HepG2 (cell line): ENCODE measurements around the gene CACNG1. TPM values are rescaled to one million over a fixed set of nuclear protein-coding genes. Genes with fewer than 3 reads are reported as not detected.

Experiments used
- ATAC-seq: fragments of 200-7000 bp; cut with Tn5 transposase; 3 replicates; pipeline ENCODE4 v1.9.1; 2020; ENCODE audit warnings: mild to moderate bottlenecking, moderate library complexity
- BruUV-seq: library from RNA; stranded (reverse); fragments of 400-500 nt; replicated peaks from 2 replicates; lab custom pipeline; 2021; lab: Mats Ljungman, UMichigan
- CTCF ChIA-PET: fragments of 300-600 bp; formaldehyde crosslinking; extraction: SDS; loops from one replicate; lab custom pipeline; 2021; ENCODE audit warnings: low total read pairs, inconsistent platforms, low intra/inter-chr PET ratio; lab: Yijun Ruan, JAX
- POLR2A ChIA-PET: fragments of 350-600 bp; sonication (Branson Sonifier 250); formaldehyde crosslinking; loops from one replicate; lab custom pipeline; 2020; ENCODE audit warnings: antibody characterized with exemption, inconsistent platforms; lab: Yijun Ruan, JAX
- DNase-seq: peaks from one replicate; pipeline ENCODE4 v3.0.0-alpha.2; 2015; ENCODE audit warnings: low spot score
- FAIRE-seq: peaks from 3 replicates; lab custom pipeline; 2011; peaks lifted over from hg19 to GRCh38; lab: Jason Lieb, UNC
- H2AFZ ChIP-seq: one replicate; pipeline ENCODE4 v1.6.1; 2011; ENCODE audit warnings: low read length, inconsistent platforms
- H3K27ac ChIP-seq: fragments of 300-600 bp; 3 replicates; pipeline ENCODE4 v1.8.0; 2011; ENCODE audit warnings: mixed run types, mild to moderate bottlenecking, mixed read lengths, low read length, inconsistent platforms; ENCODE audit not compliant: insufficient read depth; ENCODE audit errors: extremely low read length
- H3K27me3 ChIP-seq, 2 experiments: fragments of 200-600 bp in 1 of 2; 2 replicates in 1 of 2; 3 replicates in 1 of 2; pipeline versions ENCODE4 v1.6.0 to v1.8.0; 2011; ENCODE audit warnings: low read length in 2 of 2, mild to moderate bottlenecking in 2 of 2, moderate library complexity in 2 of 2, inconsistent platforms in 1 of 2; ENCODE audit not compliant: insufficient read depth in 2 of 2, control insufficient read depth in 1 of 2
- H3K36me3 ChIP-seq, 2 experiments: fragments of 200-600 bp in 1 of 2; replicated peaks in 1 of 2; 2 replicates in 1 of 2; 3 replicates in 1 of 2; pipeline versions ENCODE4 v1.5.1 to v1.8.0; 2011; ENCODE audit warnings: low read length in 2 of 2, inconsistent platforms in 1 of 2; ENCODE audit not compliant: insufficient read depth in 2 of 2, control insufficient read depth in 1 of 2
- H3K4me1 ChIP-seq: 2 replicates; pipeline ENCODE4 v1.5.1; 2012; ENCODE audit warnings: low read length, inconsistent platforms; ENCODE audit not compliant: insufficient read depth
- H3K4me2 ChIP-seq: 2 replicates; pipeline ENCODE4 v1.6.0; 2011; ENCODE audit warnings: low read depth, low read length, inconsistent platforms
- H3K4me3 ChIP-seq, 3 experiments: fragments of 200-600 bp in 1 of 3; sonication (generic), shearing (Covaris generic) in 1 of 3; replicated peaks in 1 of 3; 2 replicates each; pipeline ENCODE4 v1.5.1; 2011 to 2016; ENCODE audit warnings: low read length in 3 of 3, inconsistent platforms in 2 of 3, low read depth in 2 of 3, mild to moderate bottlenecking in 2 of 3, control low read depth in 1 of 3, mixed read lengths in 1 of 3; ENCODE audit not compliant: insufficient read depth in 1 of 3
- H3K79me2 ChIP-seq: one replicate; pipeline ENCODE4 v1.6.1; 2011; ENCODE audit warnings: low read length, inconsistent platforms; ENCODE audit not compliant: insufficient read depth
- H3K9ac ChIP-seq: 2 replicates; pipeline ENCODE4 v1.6.0; 2011; ENCODE audit warnings: mild to moderate bottlenecking, low read depth, low read length, inconsistent platforms; ENCODE audit not compliant: insufficient read depth
- H3K9me3 ChIP-seq: 2 replicates; pipeline ENCODE4 v1.5.1; 2012; ENCODE audit warnings: mild to moderate bottlenecking, low read length
- H4K20me1 ChIP-seq: 2 replicates; pipeline ENCODE4 v1.6.0; 2011; ENCODE audit warnings: inconsistent platforms, mild to moderate bottlenecking, low read length, moderate library complexity; ENCODE audit not compliant: insufficient read depth
- EZH2 ChIP-seq: conservative IDR thresholded peaks from 2 replicates; pipeline ENCODE4 v1.6.1; 2012; ENCODE audit warnings: mild to moderate bottlenecking, low read depth, low read length, moderate library complexity
- NCOA1 ChIP-seq: sonication (generic); formaldehyde crosslinking; IDR thresholded peaks from 2 replicates; pipeline ENCODE4 v1.9.0; 2021; ENCODE audit warnings: missing genetic modification reagents
- SETDB1 ChIP-seq: sonication (generic); formaldehyde crosslinking; IDR thresholded peaks from 2 replicates; pipeline ENCODE4 v1.5.1; 2020; ENCODE audit warnings: missing genetic modification reagents, mild to moderate bottlenecking, borderline replicate concordance
- SOX5 ChIP-seq: IDR thresholded peaks from 2 replicates; pipeline ENCODE4 v1.6.1; 2016; ENCODE audit warnings: borderline replicate concordance
- SP140L ChIP-seq: sonication (generic); formaldehyde crosslinking; IDR thresholded peaks from 2 replicates; pipeline ENCODE4 v1.4.0; 2020; ENCODE audit warnings: missing genetic modification reagents, borderline replicate concordance
- SRY ChIP-seq: sonication (generic); formaldehyde crosslinking; IDR thresholded peaks from 2 replicates; pipeline ENCODE4 v1.8.0; 2022; ENCODE audit warnings: mild to moderate bottlenecking, missing genetic modification reagents
- TEAD3 ChIP-seq: optimal IDR thresholded peaks from 2 replicates; pipeline ENCODE3; 2016; ENCODE audit warnings: borderline replicate concordance
- ZNF343 ChIP-seq: sonication (generic); formaldehyde crosslinking; IDR thresholded peaks from 2 replicates; pipeline ENCODE4 v1.4.0; 2020; ENCODE audit warnings: mild to moderate bottlenecking, missing genetic modification reagents
- ZNF564 ChIP-seq: sonication (generic); formaldehyde crosslinking; IDR thresholded peaks from 2 replicates; pipeline ENCODE4 v1.8.1; 2023; ENCODE audit warnings: mild to moderate bottlenecking, missing genetic modification reagents
- WGBS: methylation state at CpG from one replicate; pipeline ENCODE4 v1.1.6; 2017; ENCODE audit warnings: low lambda C conversion rate; 5-methylcytosine and 5-hydroxymethylcytosine counted together
- in situ Hi-C: cut with HindIII; loops from 2 replicates; pipeline ENCODE4 v1.10.0; 2017; ENCODE audit warnings: low pct_unique_long_range_greater_than_20kb; ENCODE audit not compliant: extremely low pct_ligation_motif_present
- intact Hi-C: fragments of 100-400 bp; cut with micrococcal nuclease; formaldehyde crosslinking; loops from one replicate; pipeline ENCODE4 v1.10.0; 2022; ENCODE audit not compliant: unreplicated experiment
- polyA plus RNA-seq, 8 experiments: library from polyadenylated mRNA; depleted of rRNA in 3 of 8; stranded (reverse) in 7 of 8; unstranded in 1 of 8; fragments of >200 nt; fragmentation: Illumina TruSeq in 4 of 8; extraction: Trizol in 4 of 8; gene quantifications; 2 replicates each; pipeline versions ENCODE4 v1.2.1 to v1.2.3, GENCODE V29; 2011 to 2016; ENCODE audit warnings: low read depth in 4 of 8, missing spikeins in 1 of 8, mixed read lengths in 1 of 8; ENCODE audit not compliant: insufficient read depth in 1 of 8
- total RNA-seq, 5 experiments: library from RNA; depleted of rRNA; stranded (reverse); fragments of >200 nt; fragmentation: Illumina TruSeq; extraction: Trizol; gene quantifications; 2 replicates each; pipeline ENCODE4 v1.2.3, GENCODE V29; 2016; ENCODE audit warnings: low read depth in 1 of 5
- TF ChIP-seq, protein P1 (sequence below): sonication (generic); formaldehyde crosslinking; IDR thresholded peaks from 2 replicates; pipeline ENCODE4 v1.4.0; 2020; ENCODE audit warnings: missing genetic modification reagents, borderline replicate concordance
- TF ChIP-seq, protein P2 (sequence below): sonication (generic); formaldehyde crosslinking; IDR thresholded peaks from 2 replicates; pipeline ENCODE4 v1.4.0; 2020; ENCODE audit warnings: missing genetic modification reagents, borderline replicate concordance
- TF ChIP-seq, protein P3 (sequence below): sonication (generic); formaldehyde crosslinking; IDR thresholded peaks from 2 replicates; pipeline ENCODE4 v1.8.0; 2022; ENCODE audit warnings: mild to moderate bottlenecking, missing genetic modification reagents, moderate library complexity

CACNG1 gene
- total and polyA plus RNA-seq, 2 of the 13 experiments (the other 11 are each of a cell fraction or from before 2014, with no cell fraction given), result not detected

DNA sequence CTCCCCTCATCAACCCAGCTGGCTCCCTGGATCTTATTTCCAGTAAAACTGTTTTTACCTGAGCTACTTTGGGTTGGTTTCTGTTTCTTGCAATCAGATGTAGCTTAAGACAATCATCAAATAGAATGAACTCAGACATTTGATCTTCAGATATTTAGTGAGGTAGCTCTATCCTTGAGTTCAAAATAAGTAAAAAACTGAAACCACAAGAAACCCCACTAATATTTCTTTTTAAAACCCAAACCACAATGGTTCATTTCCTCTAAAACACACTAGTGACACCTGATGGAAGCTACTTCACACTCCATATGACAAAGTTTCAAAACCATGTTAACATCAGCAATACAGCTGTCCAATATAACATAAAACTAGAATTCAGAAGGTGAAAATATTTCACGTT is 37.8 kb downstream of the CACNG1 start:
- Histone ChIP-seq H3K4me1 (peaks cover 4% of the 10 kb centered on the region), H3K27me3 (no peaks in the 10 kb centered on the region), H3K4me2 (no peak overlapping the region), H3K4me3 (no peak overlapping the region), H3K36me3 (peaks cover 27 to 63% of the 10 kb centered on the region in 2 experiments), H3K79me2 (no peaks in the 10 kb centered on the region), H3K9ac (no peak overlapping the region), H4K20me1 (no peaks in the 10 kb centered on the region), H3K9me3 (no peaks in the 10 kb centered on the region), H3K27ac (no peak overlapping the region), H2AFZ (no peak overlapping the region)
- 89% methylated on average over 1 of the region's 1 CpG for WGBS
- in situ Hi-C loops (no loop called here), intact Hi-C loops (no loop called here)
- DNase-seq (no peak), FAIRE-seq (no peak), ATAC-seq (no peak)
- BruUV-seq, result no TSS peak
- POLR2A ChIA-PET, result no interaction called here
- TF ChIP-seq SP140L (CRISPR knock-in tag), result no peak
- no peak for TF ChIP-seq SETDB1 (CRISPR knock-in tag)
- CTCF ChIA-PET, result no interaction called here

DNA sequence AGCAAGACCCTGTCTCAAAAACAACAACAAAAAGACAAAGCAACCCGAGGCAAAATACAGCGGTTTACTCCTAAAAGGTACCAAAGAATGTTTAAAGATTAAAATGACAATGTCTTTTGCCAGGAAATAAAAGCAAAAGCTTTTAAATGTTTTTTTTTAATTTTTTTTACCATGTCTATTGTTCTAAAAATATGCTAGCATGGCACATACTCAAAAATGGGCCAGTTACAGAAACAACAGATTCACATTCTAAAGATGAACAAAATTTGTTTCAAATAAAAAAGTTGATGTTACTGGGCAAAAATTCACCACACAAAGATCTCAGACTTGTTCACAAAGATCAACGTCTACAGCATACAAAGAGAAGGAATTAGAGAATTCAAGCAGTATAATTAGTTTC is 41.1 kb downstream of the CACNG1 start:
- Histone ChIP-seq H2AFZ (no peak overlapping the region), H3K4me2 (no peak overlapping the region), H3K9me3 (peaks cover 6% of the 10 kb centered on the region; the same call in 1 of the 2 replicates), H3K9ac (no peak overlapping the region), H3K79me2 (no peaks in the 10 kb centered on the region), H4K20me1 (no peaks in the 10 kb centered on the region), H3K36me3 (peaks cover 29 to 67% of the 10 kb centered on the region in 2 experiments), H3K27ac (no peak overlapping the region), H3K27me3 (no peaks in the 10 kb centered on the region), H3K4me1 (no peaks in the 10 kb centered on the region), H3K4me3 (no peak overlapping the region)
- intact Hi-C loops (no loop called here), in situ Hi-C loops (no loop called here)
- FAIRE-seq (no peak), ATAC-seq (no peak), DNase-seq (no peak)
- ChIA-PET CTCF (no interaction called here), POLR2A (no interaction called here)
- BruUV-seq, result no TSS peak
- WGBS, result 96% methylated on average over 3 of the region's 3 CpGs
- TF ChIP-seq, protein P1, sequence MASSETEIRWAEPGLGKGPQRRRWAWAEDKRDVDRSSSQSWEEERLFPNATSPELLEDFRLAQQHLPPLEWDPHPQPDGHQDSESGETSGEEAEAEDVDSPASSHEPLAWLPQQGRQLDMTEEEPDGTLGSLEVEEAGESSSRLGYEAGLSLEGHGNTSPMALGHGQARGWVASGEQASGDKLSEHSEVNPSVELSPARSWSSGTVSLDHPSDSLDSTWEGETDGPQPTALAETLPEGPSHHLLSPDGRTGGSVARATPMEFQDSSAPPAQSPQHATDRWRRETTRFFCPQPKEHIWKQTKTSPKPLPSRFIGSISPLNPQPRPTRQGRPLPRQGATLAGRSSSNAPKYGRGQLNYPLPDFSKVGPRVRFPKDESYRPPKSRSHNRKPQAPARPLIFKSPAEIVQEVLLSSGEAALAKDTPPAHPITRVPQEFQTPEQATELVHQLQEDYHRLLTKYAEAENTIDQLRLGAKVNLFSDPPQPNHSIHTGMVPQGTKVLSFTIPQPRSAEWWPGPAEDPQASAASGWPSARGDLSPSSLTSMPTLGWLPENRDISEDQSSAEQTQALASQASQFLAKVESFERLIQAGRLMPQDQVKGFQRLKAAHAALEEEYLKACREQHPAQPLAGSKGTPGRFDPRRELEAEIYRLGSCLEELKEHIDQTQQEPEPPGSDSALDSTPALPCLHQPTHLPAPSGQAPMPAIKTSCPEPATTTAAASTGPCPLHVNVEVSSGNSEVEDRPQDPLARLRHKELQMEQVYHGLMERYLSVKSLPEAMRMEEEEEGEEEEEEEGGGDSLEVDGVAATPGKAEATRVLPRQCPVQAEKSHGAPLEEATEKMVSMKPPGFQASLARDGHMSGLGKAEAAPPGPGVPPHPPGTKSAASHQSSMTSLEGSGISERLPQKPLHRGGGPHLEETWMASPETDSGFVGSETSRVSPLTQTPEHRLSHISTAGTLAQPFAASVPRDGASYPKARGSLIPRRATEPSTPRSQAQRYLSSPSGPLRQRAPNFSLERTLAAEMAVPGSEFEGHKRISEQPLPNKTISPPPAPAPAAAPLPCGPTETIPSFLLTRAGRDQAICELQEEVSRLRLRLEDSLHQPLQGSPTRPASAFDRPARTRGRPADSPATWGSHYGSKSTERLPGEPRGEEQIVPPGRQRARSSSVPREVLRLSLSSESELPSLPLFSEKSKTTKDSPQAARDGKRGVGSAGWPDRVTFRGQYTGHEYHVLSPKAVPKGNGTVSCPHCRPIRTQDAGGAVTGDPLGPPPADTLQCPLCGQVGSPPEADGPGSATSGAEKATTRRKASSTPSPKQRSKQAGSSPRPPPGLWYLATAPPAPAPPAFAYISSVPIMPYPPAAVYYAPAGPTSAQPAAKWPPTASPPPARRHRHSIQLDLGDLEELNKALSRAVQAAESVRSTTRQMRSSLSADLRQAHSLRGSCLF, result no peak
- no peak for TF ChIP-seq EZH2
- no peak for TF ChIP-seq NCOA1 (CRISPR knock-in tag)
- TF ChIP-seq, protein P2, sequence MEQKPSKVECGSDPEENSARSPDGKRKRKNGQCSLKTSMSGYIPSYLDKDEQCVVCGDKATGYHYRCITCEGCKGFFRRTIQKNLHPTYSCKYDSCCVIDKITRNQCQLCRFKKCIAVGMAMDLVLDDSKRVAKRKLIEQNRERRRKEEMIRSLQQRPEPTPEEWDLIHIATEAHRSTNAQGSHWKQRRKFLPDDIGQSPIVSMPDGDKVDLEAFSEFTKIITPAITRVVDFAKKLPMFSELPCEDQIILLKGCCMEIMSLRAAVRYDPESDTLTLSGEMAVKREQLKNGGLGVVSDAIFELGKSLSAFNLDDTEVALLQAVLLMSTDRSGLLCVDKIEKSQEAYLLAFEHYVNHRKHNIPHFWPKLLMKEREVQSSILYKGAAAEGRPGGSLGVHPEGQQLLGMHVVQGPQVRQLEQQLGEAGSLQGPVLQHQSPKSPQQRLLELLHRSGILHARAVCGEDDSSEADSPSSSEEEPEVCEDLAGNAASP, result no peak
- TF ChIP-seq SOX5, result no peak
- no peak for TF ChIP-seq ZNF343 (CRISPR knock-in tag)
- TF ChIP-seq, protein P3, sequence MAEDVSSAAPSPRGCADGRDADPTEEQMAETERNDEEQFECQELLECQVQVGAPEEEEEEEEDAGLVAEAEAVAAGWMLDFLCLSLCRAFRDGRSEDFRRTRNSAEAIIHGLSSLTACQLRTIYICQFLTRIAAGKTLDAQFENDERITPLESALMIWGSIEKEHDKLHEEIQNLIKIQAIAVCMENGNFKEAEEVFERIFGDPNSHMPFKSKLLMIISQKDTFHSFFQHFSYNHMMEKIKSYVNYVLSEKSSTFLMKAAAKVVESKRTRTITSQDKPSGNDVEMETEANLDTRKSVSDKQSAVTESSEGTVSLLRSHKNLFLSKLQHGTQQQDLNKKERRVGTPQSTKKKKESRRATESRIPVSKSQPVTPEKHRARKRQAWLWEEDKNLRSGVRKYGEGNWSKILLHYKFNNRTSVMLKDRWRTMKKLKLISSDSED (CRISPR knock-in tag), result no peak
- no peak for TF ChIP-seq ZNF564 (CRISPR knock-in tag)
- TF ChIP-seq TEAD3 (CRISPR knock-in tag), result no peak
- TF ChIP-seq SRY (CRISPR knock-in tag), result no peak
